ENCODE results near the gene AATF. TPM values are rescaled to one million over a fixed set of nuclear protein-coding genes. Genes with fewer than 3 reads are reported as not detected.

Gene AATF
- total RNA-seq, 1 donor from 2014 or later = 22.5 TPM

GRCh38 chr17:36979565-36979941 is 30.8 kb downstream of the AATF start:
- TF ChIP-seq, protein P1, sequence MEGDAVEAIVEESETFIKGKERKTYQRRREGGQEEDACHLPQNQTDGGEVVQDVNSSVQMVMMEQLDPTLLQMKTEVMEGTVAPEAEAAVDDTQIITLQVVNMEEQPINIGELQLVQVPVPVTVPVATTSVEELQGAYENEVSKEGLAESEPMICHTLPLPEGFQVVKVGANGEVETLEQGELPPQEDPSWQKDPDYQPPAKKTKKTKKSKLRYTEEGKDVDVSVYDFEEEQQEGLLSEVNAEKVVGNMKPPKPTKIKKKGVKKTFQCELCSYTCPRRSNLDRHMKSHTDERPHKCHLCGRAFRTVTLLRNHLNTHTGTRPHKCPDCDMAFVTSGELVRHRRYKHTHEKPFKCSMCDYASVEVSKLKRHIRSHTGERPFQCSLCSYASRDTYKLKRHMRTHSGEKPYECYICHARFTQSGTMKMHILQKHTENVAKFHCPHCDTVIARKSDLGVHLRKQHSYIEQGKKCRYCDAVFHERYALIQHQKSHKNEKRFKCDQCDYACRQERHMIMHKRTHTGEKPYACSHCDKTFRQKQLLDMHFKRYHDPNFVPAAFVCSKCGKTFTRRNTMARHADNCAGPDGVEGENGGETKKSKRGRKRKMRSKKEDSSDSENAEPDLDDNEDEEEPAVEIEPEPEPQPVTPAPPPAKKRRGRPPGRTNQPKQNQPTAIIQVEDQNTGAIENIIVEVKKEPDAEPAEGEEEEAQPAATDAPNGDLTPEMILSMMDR (IDR thresholded peaks at IDR 0.05; ENCODE audit: partially characterized antibody, unreplicated experiment) = no peak
- Mint-ChIP-seq H3K4me3 (ENCODE audit: unreplicated experiment) (no peak overlapping the region), H3K9me3 (ENCODE audit: unreplicated experiment) (peaks cover 5% of the 10 kb centered on the region), H3K27ac (ENCODE audit: unreplicated experiment) (no peak overlapping the region), H3K27me3 (ENCODE audit: unreplicated experiment) (no peaks in the 10 kb centered on the region), H3K36me3 (ENCODE audit: unreplicated experiment) (no peaks in the 10 kb centered on the region), H3K4me1 (ENCODE audit: low read depth, unreplicated experiment) (peaks cover 11% of the 10 kb centered on the region)
- no peak for DNase-seq

GRCh38 chr17:36980280-36980761 is 31.6 kb downstream of the AATF start:
- TF ChIP-seq, protein P1 (IDR thresholded peaks at IDR 0.05; ENCODE audit: partially characterized antibody, unreplicated experiment) = no peak
- Mint-ChIP-seq H3K9me3 (ENCODE audit: unreplicated experiment) (peaks cover 5% of the 10 kb centered on the region), H3K27me3 (ENCODE audit: unreplicated experiment) (no peaks in the 10 kb centered on the region), H3K4me3 (ENCODE audit: unreplicated experiment) (no peak overlapping the region), H3K27ac (ENCODE audit: unreplicated experiment) (no peak overlapping the region), H3K36me3 (ENCODE audit: unreplicated experiment) (no peaks in the 10 kb centered on the region), H3K4me1 (ENCODE audit: low read depth, unreplicated experiment) (peaks cover 11% of the 10 kb centered on the region)
- no peak for DNase-seq

DNA sequence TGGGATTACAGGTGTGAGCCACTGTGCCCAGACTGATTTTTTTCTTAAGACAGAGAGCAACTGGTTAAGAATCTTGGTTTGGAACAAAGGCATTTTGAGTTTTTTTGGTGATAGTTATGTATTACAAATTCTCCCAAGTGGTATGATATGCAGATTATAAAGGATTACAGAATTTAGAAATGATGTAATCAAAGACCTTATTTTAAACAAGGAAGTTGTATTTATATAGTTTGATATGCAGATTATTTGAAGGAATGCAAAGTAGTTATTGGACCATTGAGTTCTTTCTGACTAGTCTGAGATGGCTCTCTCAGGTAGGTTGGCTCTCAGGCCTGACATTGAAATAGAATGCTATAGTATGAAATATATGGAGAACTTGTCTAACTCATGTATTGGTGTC is 34.9 kb downstream of the AATF start:
- H3K4me3 Mint-ChIP-seq (ENCODE audit: unreplicated experiment) = no peak overlapping the region
- peaks cover 11% of the 10 kb centered on the region for H3K4me1 Mint-ChIP-seq (ENCODE audit: low read depth, unreplicated experiment)
- H3K9me3 Mint-ChIP-seq (ENCODE audit: unreplicated experiment) = peaks cover 5% of the 10 kb centered on the region
- H3K36me3 Mint-ChIP-seq (ENCODE audit: unreplicated experiment) = no peaks in the 10 kb centered on the region
- H3K27me3 Mint-ChIP-seq (ENCODE audit: unreplicated experiment) = no peaks in the 10 kb centered on the region
- H3K27ac Mint-ChIP-seq (ENCODE audit: unreplicated experiment) = no peak overlapping the region
- no peak for DNase-seq
- TF ChIP-seq, protein P1 (IDR thresholded peaks at IDR 0.05; ENCODE audit: partially characterized antibody, unreplicated experiment) = no peak

- peaks cover 2% of the 10 kb centered on the region for H3K9me3 Mint-ChIP-seq (ENCODE audit: unreplicated experiment)
- H3K36me3 Mint-ChIP-seq (ENCODE audit: unreplicated experiment) = no peaks in the 10 kb centered on the region
- no peaks in the 10 kb centered on the region for H3K27me3 Mint-ChIP-seq (ENCODE audit: unreplicated experiment)
- no peak overlapping the region for H3K27ac Mint-ChIP-seq (ENCODE audit: unreplicated experiment)
- TF ChIP-seq, protein P1 (IDR thresholded peaks at IDR 0.05; ENCODE audit: partially characterized antibody, unreplicated experiment) = no peak
- peaks cover 2% of the 10 kb centered on the region for H3K4me1 Mint-ChIP-seq (ENCODE audit: low read depth, unreplicated experiment)
- no peak for DNase-seq
- H3K4me3 Mint-ChIP-seq (ENCODE audit: unreplicated experiment) = no peak overlapping the region
Observed at GRCh38 chr17:36989173-36989572, 40.4 kb downstream of the AATF start.

- Mint-ChIP-seq H3K9me3 (ENCODE audit: unreplicated experiment) (peaks cover 2% of the 10 kb centered on the region), H3K27me3 (ENCODE audit: unreplicated experiment) (no peaks in the 10 kb centered on the region), H3K4me1 (ENCODE audit: low read depth, unreplicated experiment) (peaks cover 2% of the 10 kb centered on the region), H3K4me3 (ENCODE audit: unreplicated experiment) (no peak overlapping the region), H3K36me3 (ENCODE audit: unreplicated experiment) (peaks cover 1% of the 10 kb centered on the region), H3K27ac (ENCODE audit: unreplicated experiment) (no peak overlapping the region)
- TF ChIP-seq, protein P1 (IDR thresholded peaks at IDR 0.05; ENCODE audit: partially characterized antibody, unreplicated experiment) = no peak
- DNase-seq = no peak
Observed at GRCh38 chr17:36992701-36993100, 43.9 kb downstream of the AATF start.
